GM19324 (cell line): ENCODE results near the gene PTPRA.
"Not testable (repeated sequence)": the region's sequence is repeated elsewhere in the genome, so short reads cannot be mapped to it uniquely, and the experiment has no call there.

Experiments used
- ATAC-seq: cut with Tn5 transposase; IDR thresholded peaks from one replicate; pipeline ENCODE4 v1.9.1; 2021; ENCODE audit warnings: mild to moderate bottlenecking, moderate library complexity; ENCODE audit not compliant: unreplicated experiment, low FRiP score

PTPRA gene

DNA sequence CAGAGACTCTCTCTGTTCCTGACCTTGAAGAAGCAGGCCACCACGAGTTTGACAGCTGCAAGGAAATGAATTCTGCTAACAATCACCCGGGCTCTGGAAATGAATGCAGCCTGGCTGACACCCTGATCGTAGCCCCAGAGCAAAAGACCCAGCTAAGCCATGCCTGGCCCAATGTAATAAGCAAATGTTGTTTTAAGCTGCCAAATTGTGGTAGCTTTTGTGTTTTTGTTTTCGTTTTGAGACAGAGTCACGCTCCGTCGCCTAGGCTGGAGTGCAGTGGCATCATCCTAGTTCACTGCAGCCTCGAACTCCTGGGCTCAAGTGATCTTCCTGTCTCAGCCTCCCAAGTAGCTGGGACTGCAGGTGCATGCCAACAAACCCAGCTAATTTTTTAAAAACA, 194.8 kb downstream of the PTPRA start:
- ATAC-seq, result no peak

DNA sequence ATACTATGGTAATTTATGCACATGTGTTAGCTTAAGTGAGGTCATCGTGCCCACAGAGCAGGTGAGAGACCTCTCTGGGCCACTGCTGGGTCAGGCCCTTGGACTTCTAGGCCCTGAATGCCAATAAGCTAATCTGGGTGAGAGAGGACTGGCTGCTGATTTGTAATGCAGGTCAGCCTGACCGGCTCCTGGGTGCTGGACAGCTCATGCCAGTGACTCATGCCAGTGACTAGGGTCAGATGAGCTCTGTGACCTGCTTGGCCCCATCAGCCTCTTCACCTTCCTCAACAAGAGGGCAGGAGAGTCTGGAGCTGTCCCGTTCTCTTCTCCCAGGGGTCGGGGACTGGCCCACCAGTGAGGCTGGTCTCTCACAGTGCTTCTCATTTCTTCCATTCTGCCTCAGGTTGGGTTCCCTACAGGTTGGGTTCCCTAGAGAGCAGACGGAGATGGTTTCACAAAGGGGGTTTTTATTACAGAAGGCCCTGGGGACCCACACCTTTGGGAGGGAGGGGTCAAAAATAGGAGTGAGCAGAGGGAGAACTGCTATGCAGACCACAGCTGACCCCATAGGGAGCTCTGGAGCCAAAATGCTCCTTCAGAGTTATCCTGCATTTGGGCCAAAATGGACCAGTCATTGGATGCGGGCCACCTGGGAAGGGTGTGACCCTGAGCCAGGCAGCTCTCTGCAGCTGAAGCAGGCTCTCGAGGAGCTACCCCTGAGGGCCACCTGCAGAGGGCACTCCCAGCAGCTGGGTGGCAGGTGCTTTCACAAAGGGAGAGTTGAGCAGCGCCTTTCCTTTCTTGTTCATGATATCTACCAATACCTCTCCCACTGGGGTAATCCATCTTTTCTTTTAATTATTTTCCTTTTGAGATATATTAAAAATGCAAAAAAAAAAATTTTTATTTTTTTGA, 196.0 kb downstream of the PTPRA start:
- no peak for ATAC-seq

DNA sequence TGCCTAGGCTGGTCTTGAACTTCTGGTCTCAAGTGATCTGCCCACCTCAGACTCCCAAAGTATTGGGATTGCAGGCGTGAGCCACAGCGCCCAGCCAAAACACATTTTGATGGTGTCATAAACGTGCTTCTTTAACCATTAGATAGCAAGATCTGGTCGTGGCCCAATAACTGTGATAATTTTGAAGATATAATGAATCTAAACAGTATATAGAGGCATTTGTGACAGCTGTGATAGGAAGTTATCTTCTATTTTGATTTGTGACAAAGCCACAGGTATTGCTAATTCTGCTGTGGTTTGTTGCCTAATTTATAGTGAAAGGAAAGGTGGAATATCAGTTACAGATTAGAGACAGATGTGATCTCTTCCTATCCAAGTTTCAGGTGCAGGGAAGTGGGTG, 197.4 kb downstream of the PTPRA start:
- ATAC-seq, result no peak

DNA sequence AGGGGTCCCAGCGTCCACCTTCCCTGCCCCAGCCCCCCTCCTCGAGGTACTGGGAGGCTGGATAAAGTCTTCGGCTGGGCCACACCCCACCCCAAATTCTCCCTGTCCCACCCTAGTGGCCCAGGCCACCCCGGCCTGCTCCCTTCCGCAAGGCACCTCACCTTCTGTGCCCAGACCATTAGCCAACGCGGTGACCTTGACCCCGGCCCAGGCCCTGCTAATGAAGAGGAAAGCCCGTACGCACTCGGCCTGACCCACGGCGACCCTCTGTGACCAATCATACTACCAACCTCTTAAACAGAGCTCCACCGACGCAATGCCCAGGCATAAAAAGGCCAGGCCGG, 198.0 kb downstream of the PTPRA start:
- ATAC-seq, result no peak

DNA sequence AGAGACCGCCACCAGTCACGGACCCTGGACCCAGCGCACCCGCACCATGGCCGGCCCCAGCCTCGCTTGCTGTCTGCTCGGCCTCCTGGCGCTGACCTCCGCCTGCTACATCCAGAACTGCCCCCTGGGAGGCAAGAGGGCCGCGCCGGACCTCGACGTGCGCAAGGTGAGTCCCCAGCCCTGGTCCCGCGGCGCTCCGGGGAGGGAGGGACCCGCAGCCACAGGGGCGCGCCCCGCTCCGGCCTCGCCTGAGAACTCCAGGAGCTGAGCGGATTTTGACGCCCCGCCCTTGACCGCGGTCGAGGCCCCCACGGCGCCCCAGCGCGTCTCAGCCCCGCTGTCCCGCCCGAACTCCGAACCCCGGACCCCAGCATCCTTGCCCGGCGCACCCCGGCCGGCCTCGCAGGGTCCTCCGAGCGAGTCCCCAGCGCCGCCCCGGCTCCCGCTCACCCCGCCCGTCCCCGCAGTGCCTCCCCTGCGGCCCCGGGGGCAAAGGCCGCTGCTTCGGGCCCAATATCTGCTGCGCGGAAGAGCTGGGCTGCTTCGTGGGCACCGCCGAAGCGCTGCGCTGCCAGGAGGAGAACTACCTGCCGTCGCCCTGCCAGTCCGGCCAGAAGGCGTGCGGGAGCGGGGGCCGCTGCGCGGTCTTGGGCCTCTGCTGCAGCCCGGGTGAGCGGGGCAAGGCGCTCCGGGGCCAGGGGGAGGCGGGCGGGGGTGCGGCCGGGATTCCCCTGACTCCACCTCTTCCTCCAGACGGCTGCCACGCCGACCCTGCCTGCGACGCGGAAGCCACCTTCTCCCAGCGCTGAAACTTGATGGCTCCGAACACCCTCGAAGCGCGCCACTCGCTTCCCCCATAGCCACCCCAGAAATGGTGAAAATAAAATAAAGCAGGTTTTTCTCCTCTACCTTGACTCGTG, 198.6 kb downstream of the PTPRA start, which contains the start of gene OXT:
Gene OXT (plus strand): TSS at position 11 of the 920 bp plus-strand sequence. CDS start 36 bp downstream, at position 47.
- no peak for ATAC-seq

DNA sequence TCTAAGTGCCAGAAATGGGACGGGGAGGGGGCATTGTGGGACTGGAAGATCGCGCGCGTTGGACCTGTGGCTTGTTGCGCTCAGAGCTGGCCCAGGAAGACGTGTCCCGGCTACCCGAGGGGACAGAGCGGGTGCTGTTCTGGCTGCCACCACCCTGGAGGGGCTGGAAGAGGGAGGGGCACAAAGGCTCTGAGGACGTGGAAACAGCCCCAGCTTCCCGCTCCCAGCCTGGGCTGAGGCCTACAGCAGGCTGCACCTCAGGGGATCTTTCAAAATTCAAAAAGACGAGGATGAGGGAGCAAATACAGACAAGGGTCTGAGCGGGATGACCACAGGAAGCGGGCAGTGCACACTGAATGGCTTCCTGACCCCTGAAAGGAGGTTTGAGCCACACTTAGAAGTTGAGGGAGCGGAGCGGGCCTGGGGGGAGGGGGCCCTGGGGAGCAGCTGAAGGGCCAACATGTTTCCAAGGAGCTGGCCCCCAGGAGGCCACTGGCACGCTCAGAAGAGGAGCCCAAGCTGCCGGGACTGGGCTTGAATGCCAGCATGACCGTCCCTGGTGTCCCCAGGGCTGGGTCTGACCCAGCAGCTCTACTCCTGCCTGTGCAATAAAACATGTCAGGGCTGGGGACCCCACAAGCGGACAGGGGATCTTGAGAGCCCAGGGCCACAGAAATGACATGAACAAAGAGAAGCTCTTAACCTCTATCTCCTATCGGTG, 199.4 kb downstream of the PTPRA start:
- no peak for ATAC-seq

DNA sequence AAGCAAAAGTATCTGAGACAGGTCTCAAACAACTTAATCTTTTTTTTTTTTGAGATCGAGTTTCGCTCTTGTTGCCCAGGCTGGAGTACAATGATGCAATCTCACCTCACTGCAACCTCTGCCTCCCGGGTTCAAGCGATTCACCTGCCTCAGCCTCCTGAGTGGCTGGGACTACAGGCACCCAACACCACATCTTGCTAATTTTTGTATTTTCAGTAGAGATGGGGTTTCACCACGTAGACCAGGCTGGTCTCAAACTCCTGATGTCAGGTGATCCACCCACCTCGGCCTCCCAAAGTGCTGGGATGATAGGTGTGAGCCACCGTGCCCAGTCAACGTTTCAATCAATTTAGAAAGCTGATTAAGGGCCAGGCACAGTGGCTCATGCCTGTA, 200.0 kb downstream of the PTPRA start:
- ATAC-seq, result not testable (repeated sequence)

DNA sequence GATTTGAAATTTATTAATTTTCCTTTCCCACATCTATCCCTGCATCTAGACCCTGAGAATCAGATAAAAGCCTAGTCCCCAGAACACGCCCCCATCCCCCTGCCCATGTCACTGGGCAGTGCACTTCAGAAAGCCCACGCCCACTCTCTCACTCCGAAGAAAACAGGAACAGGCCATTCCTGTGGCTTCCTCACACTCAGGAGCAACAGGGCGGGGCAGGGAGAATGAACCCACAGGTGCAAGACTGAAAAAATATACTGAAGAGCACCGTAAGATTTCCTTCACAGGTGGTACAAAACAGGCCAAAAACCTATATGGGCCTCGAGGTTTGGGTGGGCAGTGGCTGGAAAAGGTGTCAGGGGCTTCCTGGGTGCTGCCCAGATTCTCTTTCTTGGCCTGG, 201.5 kb downstream of the PTPRA start:
- no peak for ATAC-seq

DNA sequence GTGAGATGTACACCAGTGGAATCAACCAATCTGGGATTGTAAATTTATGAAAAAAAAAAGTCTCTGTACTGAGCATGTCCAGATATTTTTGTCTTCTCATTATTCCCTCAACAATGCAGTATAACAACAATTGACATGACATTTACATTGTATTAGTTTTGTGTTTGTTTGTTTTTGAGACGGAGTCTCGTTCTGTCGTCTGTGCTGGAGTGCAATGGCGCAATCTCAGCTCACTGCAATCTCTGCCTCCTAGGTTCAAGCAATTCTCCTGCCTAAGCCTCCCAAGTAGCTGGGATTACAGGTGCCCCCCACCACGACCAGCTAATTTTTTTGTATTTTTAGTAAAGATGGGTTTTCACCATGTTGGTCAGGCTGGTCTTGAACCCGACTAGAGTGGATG, 202.0 kb downstream of the PTPRA start:
- ATAC-seq, result not testable (repeated sequence)

DNA sequence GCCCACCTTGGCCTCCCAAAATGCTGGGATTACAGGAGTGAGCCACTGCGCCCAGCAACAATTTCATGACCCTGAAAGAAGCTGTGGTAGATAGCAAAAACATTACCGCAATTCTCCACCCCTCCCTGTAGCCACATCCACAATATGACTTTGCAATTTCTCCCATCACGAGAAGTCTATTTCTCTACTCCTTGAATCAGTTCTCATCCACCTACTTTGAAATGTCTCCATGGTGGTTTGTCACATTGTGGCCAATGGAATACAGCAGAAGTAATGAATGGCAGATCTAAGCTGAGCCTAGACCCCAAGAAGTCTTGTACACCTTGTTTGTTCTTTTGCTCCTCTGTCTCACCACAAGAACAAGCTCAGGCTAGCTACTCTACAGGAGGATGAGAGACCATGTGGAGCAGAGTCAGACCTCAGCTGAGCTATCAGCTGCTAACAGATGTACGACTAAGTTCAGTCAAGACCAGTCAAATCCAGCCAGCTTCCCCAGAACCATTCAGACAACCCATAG, 204.4 kb downstream of the PTPRA start:
- no peak for ATAC-seq

DNA sequence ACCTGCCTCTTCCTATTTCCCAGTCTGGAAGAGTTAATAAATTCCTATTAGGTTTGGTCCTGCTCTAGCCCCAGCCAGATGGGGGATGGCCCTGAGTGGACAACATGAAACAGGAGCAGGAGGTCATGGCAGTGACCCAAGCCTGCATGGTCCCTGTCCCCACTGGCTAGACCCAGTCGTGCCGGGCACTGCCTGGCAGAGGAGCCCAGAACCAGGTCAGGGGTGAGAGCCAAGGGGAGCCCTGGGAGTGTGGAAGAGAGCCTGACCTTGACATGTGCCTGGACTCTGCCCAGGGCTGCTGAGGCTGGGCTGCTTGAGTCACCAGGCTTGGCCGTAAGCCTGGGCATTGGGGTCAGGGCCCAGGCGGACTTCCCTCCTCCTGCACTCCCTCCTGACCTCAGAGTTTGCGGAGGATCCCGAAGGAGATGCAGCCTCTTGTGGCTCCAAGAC, 207.7 kb downstream of the PTPRA start:
- no peak for ATAC-seq

DNA sequence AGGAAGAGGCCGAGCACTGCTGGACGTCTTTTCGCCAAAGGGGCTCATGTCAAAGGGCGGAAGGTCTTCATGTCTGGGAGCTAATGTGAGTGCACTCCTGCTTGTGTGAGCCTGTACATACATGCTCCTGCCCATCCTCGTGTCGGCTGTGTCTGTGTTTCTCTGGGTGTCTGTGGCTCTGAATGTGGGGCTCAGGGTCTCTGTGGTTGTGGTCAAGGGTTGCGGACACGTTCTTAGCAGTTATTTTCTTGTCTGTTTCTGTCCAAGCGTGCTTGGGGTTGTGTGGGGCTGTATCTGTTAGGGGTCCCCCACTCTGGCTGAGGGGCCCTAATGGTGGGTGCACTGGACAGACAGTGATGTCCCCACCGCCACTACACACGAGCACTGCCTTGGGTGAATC, 208.4 kb downstream of the PTPRA start:
- ATAC-seq, result no peak

DNA sequence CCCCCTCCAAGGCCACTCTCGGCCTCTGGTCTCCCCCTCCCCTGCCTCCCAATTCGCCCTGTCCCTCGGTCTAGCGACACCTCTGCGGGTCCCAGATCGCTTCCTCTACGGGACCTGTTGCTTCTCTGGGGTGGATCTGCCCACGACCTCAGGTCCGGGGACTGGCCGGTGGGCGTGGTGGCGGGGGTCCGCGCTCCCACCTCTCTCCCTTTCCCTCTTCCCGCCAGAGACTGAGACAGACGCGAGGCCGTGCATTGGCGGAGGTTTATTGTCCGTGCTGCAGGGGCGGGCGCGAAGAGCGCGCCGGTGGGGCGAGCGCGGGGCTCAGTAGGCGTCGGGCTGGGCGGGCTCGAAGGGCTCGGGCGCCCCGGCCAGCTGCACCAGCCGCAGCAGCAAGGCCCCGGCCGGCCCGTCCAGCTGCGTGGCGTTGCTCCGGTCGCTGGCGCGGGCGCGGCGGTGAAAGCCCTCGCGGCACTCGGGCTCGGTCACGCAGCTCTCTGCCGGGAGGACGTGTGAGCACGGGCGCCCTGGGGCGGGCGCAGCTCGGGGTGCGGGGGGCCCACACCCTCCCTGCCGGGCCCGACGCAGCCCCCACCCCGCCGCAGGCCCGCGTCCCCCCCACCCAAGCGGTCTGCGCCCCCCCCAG, 209.1 kb downstream of the PTPRA start:
- no peak for ATAC-seq

DNA sequence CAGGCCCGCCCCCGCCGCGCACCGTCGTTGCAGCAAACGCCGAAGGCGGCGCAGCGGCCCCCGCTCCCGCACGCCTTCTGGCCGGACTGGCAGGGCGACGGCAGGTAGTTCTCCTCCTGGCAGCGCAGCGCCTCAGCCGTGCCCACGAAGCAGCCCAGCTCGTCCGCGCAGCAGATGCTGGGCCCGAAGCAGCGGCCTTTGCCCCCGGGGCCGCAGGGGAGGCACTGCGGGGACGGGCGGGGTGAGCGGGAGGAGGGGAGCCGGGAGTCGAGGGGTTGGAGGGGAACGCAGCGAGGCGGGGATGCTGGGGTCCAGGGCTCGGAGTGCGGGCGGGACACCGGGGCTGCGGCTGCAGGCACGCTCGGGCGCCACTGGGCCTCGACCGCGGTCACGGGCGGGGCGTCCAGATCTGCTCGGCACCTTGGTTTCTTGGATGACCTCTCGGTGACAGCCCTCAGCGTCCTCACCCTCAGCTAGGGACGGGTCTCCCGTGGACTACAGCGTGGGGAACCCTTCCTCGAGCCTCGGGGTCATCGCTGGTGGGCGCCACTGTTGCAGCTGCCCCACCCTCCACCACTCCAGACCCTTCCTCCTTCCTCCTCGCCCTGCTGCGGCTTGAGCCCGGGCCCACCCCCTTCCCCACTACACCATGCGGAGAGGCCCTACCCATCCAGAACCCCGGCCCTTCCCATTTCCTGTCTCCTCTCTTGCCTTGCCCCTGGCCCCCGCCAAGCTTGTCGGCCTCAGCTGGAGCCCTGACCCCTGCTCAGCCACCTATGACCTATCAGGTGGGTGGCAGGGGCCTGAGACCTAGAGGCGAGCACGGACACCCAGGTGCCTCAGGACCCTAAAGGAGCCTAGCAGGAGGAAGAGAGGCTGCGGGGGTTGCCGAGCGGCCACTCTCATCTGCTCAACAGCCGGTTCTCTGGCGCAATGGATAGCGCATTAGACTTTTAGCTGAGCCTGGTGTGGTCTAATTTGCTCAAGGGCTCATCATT, 210.0 kb downstream of the PTPRA start:
- no peak for ATAC-seq

DNA sequence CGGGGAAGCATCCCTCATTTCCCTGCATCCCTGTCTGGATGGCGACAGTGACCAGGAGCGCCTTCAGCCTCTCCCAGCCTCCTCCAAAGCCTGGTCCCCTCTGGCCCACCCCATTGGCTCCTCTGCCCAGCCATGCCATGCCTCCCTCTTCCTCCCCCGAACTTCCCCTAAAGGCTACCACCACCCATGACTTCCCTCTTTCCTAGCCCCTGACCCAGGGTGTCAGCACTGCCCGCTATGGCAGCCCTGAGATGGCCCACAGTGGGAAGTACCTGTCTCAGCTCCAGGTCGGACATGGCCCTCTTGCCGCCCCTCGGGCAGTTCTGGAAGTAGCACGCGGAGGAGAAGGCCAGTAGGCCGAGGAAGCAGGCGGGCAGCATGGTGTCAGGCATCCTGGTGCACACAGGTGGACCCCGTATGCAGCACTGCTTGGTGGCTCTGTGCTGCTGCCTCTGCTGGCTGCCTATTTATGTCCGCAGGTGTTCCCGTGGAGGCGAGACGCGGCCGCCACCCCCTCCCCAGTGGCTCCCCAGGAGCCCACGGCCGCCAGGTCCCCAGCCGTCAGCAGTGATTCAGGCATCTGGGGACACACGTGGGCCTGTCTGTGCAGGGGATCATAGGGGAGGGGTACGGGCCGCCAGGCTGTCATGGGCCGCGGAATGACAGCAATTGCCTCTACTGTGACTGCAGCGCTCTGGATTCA, 211.2 kb downstream of the PTPRA start, which contains the start of gene AVP:
Gene AVP (minus strand): TSS at position 442 of the 703 bp plus-strand sequence. CDS start 50 bp downstream, at position 392.
- ATAC-seq, result no peak

DNA sequence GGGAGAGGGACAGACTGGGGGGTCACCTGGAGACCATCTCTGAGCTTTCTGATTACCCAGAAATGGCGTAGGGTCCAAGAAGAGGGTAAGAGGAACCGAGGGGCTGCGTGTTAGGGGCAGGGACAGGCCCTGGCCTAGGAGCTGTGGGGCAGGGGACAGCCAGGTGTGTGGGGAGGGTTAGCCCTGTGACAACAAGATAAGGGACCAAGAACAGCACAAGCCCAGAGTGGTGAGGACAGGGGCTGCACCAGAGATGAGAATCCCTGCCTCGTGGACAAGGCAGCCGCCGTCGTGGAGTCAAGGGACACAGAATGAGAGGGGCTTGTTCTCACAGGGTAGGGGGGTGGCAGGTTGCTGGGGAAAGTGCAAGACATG, 211.7 kb downstream of the PTPRA start:
- ATAC-seq, result no peak

DNA sequence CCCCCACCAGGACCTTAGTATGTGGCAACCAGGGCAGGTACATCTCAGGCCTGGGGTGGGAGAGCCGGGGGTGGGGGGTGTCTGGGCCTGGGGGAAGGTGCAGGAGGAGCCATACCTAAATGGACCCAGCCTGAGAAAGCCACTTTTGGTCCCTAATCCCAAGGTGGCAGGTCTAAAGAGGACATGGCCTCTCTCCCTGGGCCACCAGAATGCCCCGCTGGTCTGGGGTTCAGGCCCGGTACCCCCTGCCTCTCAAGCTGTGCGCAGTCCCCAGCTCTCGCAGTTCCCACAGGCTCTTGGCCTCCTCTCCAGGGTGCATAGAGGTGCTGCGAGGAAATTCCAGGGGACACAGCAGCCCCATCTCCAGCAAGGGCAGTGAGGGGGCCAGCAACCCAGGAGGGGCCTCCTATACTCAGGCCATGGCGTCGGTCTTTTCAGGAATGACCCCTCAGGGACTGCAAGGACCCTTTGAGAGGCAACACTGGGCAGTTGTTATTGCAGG, 212.3 kb downstream of the PTPRA start:
- ATAC-seq, result no peak

DNA sequence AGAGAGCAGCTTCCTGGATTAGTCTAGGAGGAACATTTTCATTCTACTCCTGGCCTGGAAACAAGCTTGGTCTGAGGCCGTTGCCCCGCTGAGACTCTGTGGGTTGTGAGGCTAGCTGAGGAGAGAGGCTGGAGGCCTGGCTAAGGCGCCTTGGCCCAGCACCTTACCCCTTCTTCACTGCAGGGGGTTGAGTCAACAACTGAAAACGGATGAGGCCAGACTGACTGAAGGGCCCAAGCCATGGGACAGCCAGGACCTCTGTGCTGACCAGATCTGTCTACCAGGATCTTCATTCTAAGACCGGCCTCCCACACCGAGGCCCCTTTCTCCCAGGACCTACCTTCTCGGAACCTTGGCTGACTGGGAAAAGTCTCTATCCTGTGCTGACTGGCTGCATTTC, 214.8 kb downstream of the PTPRA start:
- no peak for ATAC-seq
